ENCODE results near the gene SLC6A5.
A peak's percentile ranks its signal among the peaks of the same experiment; 100 is the strongest.

The SLC6A5 gene

GRCh38 chr11:20626279-20626678, 26.9 kb downstream of the SLC6A5 start:
- no peak for DNase-seq

GRCh38 chr11:20627026-20627425, 27.6 kb downstream of the SLC6A5 start:
- no peak for DNase-seq

GRCh38 chr11:20627701-20628100, 28.3 kb downstream of the SLC6A5 start:
- DNase-seq = no peak

- DNase-seq = no peak
Measured at GRCh38 chr11:20631519-20632168, 32.2 kb downstream of the SLC6A5 start.

- no peak for DNase-seq
Measured at GRCh38 chr11:20632169-20632532, 32.7 kb downstream of the SLC6A5 start.

GRCh38 chr11:20634044-20634443, 34.6 kb downstream of the SLC6A5 start:
- no peak for DNase-seq

- no peak for DNase-seq
Measured at GRCh38 chr11:20634781-20635180, 35.4 kb downstream of the SLC6A5 start.

GRCh38 chr11:20638074-20638473, 38.7 kb downstream of the SLC6A5 start:
- no peak for DNase-seq

GRCh38 chr11:20639688-20640087, 40.3 kb downstream of the SLC6A5 start:
- no peak for DNase-seq

- DNase-seq = no peak
Measured at GRCh38 chr11:20640401-20640800, 41.0 kb downstream of the SLC6A5 start.

GRCh38 chr11:20644360-20644759, 45.0 kb downstream of the SLC6A5 start:
- no peak for DNase-seq

GRCh38 chr11:20647976-20648565, 48.7 kb downstream of the SLC6A5 start:
- DNase-seq = peak; percentile 4 to 16

GRCh38 chr11:20652150-20652806, 52.9 kb downstream of the SLC6A5 start:
- DNase-seq = no peak

- DNase-seq = no peak
Measured at GRCh38 chr11:20654038-20654437, 54.6 kb downstream of the SLC6A5 start.

- DNase-seq = no peak
Measured at GRCh38 chr11:20656901-20657300, 57.5 kb downstream of the SLC6A5 start.

- DNase-seq = no peak
Measured at GRCh38 chr11:20658135-20658534, 58.7 kb downstream of the SLC6A5 start.

- DNase-seq = no peak
Measured at GRCh38 chr11:20661445-20661844, 62.0 kb downstream of the SLC6A5 start.

GRCh38 chr11:20661850-20662249, 62.4 kb downstream of the SLC6A5 start:
- DNase-seq = no peak

- no peak for DNase-seq
Measured at GRCh38 chr11:20668131-20668809, 68.9 kb downstream of the SLC6A5 start.

GRCh38 chr11:20668844-20669819, 69.7 kb downstream of the SLC6A5 start, which contains the start of gene NELL1:
TSS of gene NELL1 (plus strand) at chr11:20669586.
- no peak for DNase-seq

GRCh38 chr11:20669820-20670684, 70.6 kb downstream of the SLC6A5 start:
- no peak for DNase-seq
